GM12878 (cell line): ENCODE measurements around the gene WIPF1. TPM values are rescaled to one million over a fixed set of nuclear protein-coding genes. Genes with fewer than 3 reads are reported as not detected.

Experiments used
- ATAC-seq: fragments of 200-7000 bp; cut with Tn5 transposase; 3 replicates; pipeline ENCODE4 v1.9.1; 2020; ENCODE audit warnings: mild to moderate bottlenecking, moderate library complexity
- BruUV-seq: library from RNA; stranded (reverse); fragments of 400-500 nt; replicated peaks from 2 replicates; lab custom pipeline; 2021; lab: Mats Ljungman, UMichigan
- CTCF ChIA-PET: fragments of 300-600 bp; sonication (Branson Sonifier 250); formaldehyde crosslinking; extraction: SDS; loops from one replicate; lab custom pipeline; 2021; ENCODE audit warnings: inconsistent platforms; lab: Yijun Ruan, JAX
- POLR2A ChIA-PET: fragments of 350-600 bp; formaldehyde crosslinking; extraction: SDS; loops from one replicate; lab custom pipeline; 2021; ENCODE audit warnings: inconsistent platforms; lab: Charles Lee
- RAD21 ChIA-PET: fragments of 300-600 bp; sonication (Branson Sonifier 250); formaldehyde crosslinking; loops from one replicate; lab custom pipeline; 2023; ENCODE audit warnings: antibody characterized with exemption; ENCODE audit not compliant: unreplicated experiment; lab: Charles Lee
- SMC1A ChIA-PET: fragments of 300-600 bp; sonication (Branson Sonifier 250); formaldehyde crosslinking; loops from one replicate; lab custom pipeline; 2023; ENCODE audit not compliant: unreplicated experiment, uncharacterized antibody; lab: Charles Lee
- DNase-seq: peaks from one replicate; pipeline ENCODE4 v3.0.0-alpha.2; 2011; ENCODE audit warnings: low read depth, low spot score
- FAIRE-seq: peaks from 3 replicates; lab custom pipeline; 2011; peaks lifted over from hg19 to GRCh38; lab: Jason Lieb, UNC
- H2AFZ ChIP-seq: 2 replicates; pipeline ENCODE4 v1.6.0; 2011; ENCODE audit warnings: low read depth, low read length, control low read depth; ENCODE audit not compliant: control insufficient read depth
- H3K27ac ChIP-seq: 2 replicates; pipeline ENCODE4 v1.5.1; 2011; ENCODE audit warnings: control low read depth; ENCODE audit not compliant: control insufficient read depth, insufficient read depth
- H3K27me3 ChIP-seq, 2 experiments: replicated peaks in 1 of 2; 2 replicates each; pipeline versions ENCODE4 v1.6.0 to v1.6.1; 2011; ENCODE audit warnings: low read length in 1 of 2; ENCODE audit not compliant: control insufficient read depth in 2 of 2, insufficient read depth in 2 of 2
- H3K36me3 ChIP-seq, 2 experiments: 2 replicates each; pipeline ENCODE4 v1.5.1; 2011; ENCODE audit warnings: low read length in 1 of 2; ENCODE audit not compliant: control insufficient read depth in 2 of 2, insufficient read depth in 2 of 2
- H3K4me1 ChIP-seq: 2 replicates; pipeline ENCODE4 v1.6.1; 2011; ENCODE audit warnings: mild to moderate bottlenecking, low read length, moderate library complexity, mixed read lengths; ENCODE audit not compliant: control insufficient read depth, insufficient read depth
- H3K4me2 ChIP-seq: 2 replicates; pipeline ENCODE4 v1.6.0; 2011; ENCODE audit warnings: control low read depth; ENCODE audit not compliant: control insufficient read depth, insufficient read depth
- H3K4me3 ChIP-seq: fragments of 200-600 bp; sonication (generic); 2 replicates; pipeline ENCODE4 v1.5.1; 2016
- H3K79me2 ChIP-seq: 2 replicates; pipeline ENCODE4 v1.6.0; 2011; ENCODE audit warnings: low read length; ENCODE audit not compliant: control insufficient read depth, insufficient read depth
- H3K9ac ChIP-seq: 2 replicates; pipeline ENCODE4 v1.8.0; 2011; ENCODE audit warnings: low read length, control low read depth, mixed read lengths; ENCODE audit not compliant: control insufficient read depth, insufficient read depth
- H3K9me3 ChIP-seq: replicated peaks from 3 replicates; pipeline ENCODE4 v1.5.1; 2011; ENCODE audit warnings: mild to moderate bottlenecking, low read length; ENCODE audit not compliant: control insufficient read depth, insufficient read depth
- H4K20me1 ChIP-seq: 2 replicates; pipeline ENCODE4 v1.6.0; 2011; ENCODE audit not compliant: control insufficient read depth, insufficient read depth
- CHD1 ChIP-seq: IDR thresholded peaks from 2 replicates; pipeline ENCODE4 v1.6.1; 2012; ENCODE audit warnings: low read depth, low read length, improper control_type of control experiment
- CHD2 ChIP-seq: IDR thresholded peaks from 2 replicates; pipeline ENCODE4 v1.6.1; 2011; ENCODE audit warnings: low read depth, low read length, improper control_type of control experiment, borderline replicate concordance
- E2F4 ChIP-seq: IDR thresholded peaks from 2 replicates; pipeline ENCODE4 v1.6.1; 2012; ENCODE audit warnings: low read depth, low read length, improper control_type of control experiment
- FOS ChIP-seq: IDR thresholded peaks from 3 replicates; pipeline ENCODE4 v1.6.1; 2011; ENCODE audit warnings: borderline replicate concordance; ENCODE audit not compliant: insufficient read length; ENCODE audit errors: extremely low read depth
- MTA3 ChIP-seq: IDR thresholded peaks from 2 replicates; pipeline ENCODE4 v1.6.1; 2012; ENCODE audit warnings: low read length, inconsistent platforms, borderline replicate concordance
- REST ChIP-seq: IDR thresholded peaks from 2 replicates; pipeline ENCODE4 v1.6.1; 2012; ENCODE audit warnings: mild to moderate bottlenecking, low read depth, low read length
- SUPT20H ChIP-seq: IDR thresholded peaks from 2 replicates; pipeline ENCODE4 v1.6.1; 2011; ENCODE audit warnings: low read depth, mild to moderate bottlenecking, low read length, moderate library complexity, borderline replicate concordance; ENCODE audit not compliant: control insufficient read depth
- ZBED1 ChIP-seq: IDR thresholded peaks from 2 replicates; pipeline ENCODE4 v1.6.1; 2016; ENCODE audit warnings: borderline replicate concordance
- ZZZ3 ChIP-seq: IDR thresholded peaks from 2 replicates; pipeline ENCODE4 v1.6.1; 2011; ENCODE audit warnings: low read depth; ENCODE audit not compliant: control insufficient read depth, insufficient read length
- WGBS: methylation state at CpG from one replicate; pipeline ENCODE4 v1.1.6; 2016; ENCODE audit warnings: low lambda C conversion rate; ENCODE audit not compliant: insufficient replicate concordance, insufficient coverage; ENCODE audit errors: missing lambda C conversion rate; 5-methylcytosine and 5-hydroxymethylcytosine counted together
- in situ Hi-C: fragments of 300-500 bp; cut with MboI; formaldehyde crosslinking; loops from 9 replicates; pipeline ENCODE4 v1.14.3; 2018; ENCODE audit warnings: mixed read lengths
- intact Hi-C: fragments of 100-400 bp; cut with micrococcal nuclease; formaldehyde crosslinking; loops from one replicate; pipeline ENCODE4 v1.14.2; 2022; ENCODE audit not compliant: unreplicated experiment
- polyA plus RNA-seq, 11 experiments: library from polyadenylated mRNA; depleted of rRNA in 4 of 11; unstranded in 6 of 11; stranded (reverse) in 5 of 11; fragments of >200 nt; fragmentation: Nextera tagmentation in 4 of 11; fragmentation: Illumina TruSeq in 1 of 11; extraction: Ambion mirVana in 4 of 11; extraction: Trizol in 1 of 11; gene quantifications; 1 replicate in 1 of 11; 2 replicates in 10 of 11; pipeline versions ENCODE4 v1.2.1 to v1.2.3, GENCODE V29; 2011 to 2016; ENCODE audit warnings: inconsistent platforms in 2 of 11, missing spikeins in 2 of 11, low read depth in 1 of 11
- total RNA-seq, 4 experiments: library from RNA; depleted of rRNA in 3 of 4; stranded (reverse); fragments of >200 nt in 3 of 4; fragmentation: Illumina TruSeq in 1 of 4; extraction: Trizol in 1 of 4; gene quantifications; 2 replicates each; pipeline versions ENCODE4 v1.2.1 to v1.2.3, GENCODE V29; 2013 to 2021

The WIPF1 gene
- total and polyA plus RNA-seq, 10 of the 15 experiments (the other 5 are each of a cell fraction or from before 2014, with no cell fraction given): 23.1 to 188 (median 68.9) TPM

- Histone ChIP-seq H3K79me2 (no peaks in the 10 kb centered on the region), H3K36me3 (no peaks in the 10 kb centered on the region), H3K27me3 (no peaks in the 10 kb centered on the region), H3K4me3 (no peak overlapping the region), H3K4me2 (no peak overlapping the region), H3K9me3 (no peaks in the 10 kb centered on the region), H4K20me1 (no peaks in the 10 kb centered on the region), H3K4me1 (peaks cover 5% of the 10 kb centered on the region), H3K9ac (no peak overlapping the region), H2AFZ (no peak overlapping the region), H3K27ac (no peak overlapping the region)
- WGBS: 55% methylated on average over 3 of the region's 3 CpGs
- ChIA-PET RAD21 (interaction anchor here (0.9 to 1.5 kb wide), 2 partner anchors 12 to 72 kb away, joined by 3 to 6 read pairs; no protein-coding TSS in a partner anchor), SMC1A (interaction anchor here (1.0 to 1.8 kb wide), 4 partner anchors 11 to 75 kb away, joined by 3 to 7 read pairs (median 4); no protein-coding TSS in a partner anchor), POLR2A (interaction anchor here (0.7 kb wide), 1 partner anchor 559 kb away, joined by 3 read pairs; no protein-coding TSS in a partner anchor), CTCF (interaction anchor here (0.7 to 6.2 kb wide), 6 partner anchors 8 to 163 kb away, joined by 3 to 33 read pairs (median 4); no protein-coding TSS in a partner anchor)
- intact Hi-C loops: no loop called here
- no TSS peak for BruUV-seq
- TF ChIP-seq CHD1 (no peak), ZZZ3 (no peak), ZBED1 (no peak), CHD2 (no peak), E2F4 (no peak), FOS (no peak), MTA3 (no peak), SUPT20H (no peak), REST (no peak)
- no peak for DNase-seq
- in situ Hi-C loops: no loop called here
- FAIRE-seq: no peak
- ATAC-seq: no peak
Measured at GRCh38 chr2:174535083-174535482, 62.5 kb downstream of the WIPF1 start.
